Stomach (tissue), 4 donors: ENCODE results near the gene CADPS.

Source experiments
- CTCF ChIP-seq, 7 experiments: fragments of 450-650 bp in 4 of 7; fragments of 200-600 bp in 3 of 7; sonication (generic) in 3 of 7; IDR thresholded peaks; one replicate each; pipeline ENCODE4 v1.5.1; 2016 to 2019; ENCODE audit warnings: antibody characterized with exemption in 7 of 7, control low read depth in 2 of 7, mild to moderate bottlenecking in 1 of 7
- EP300 ChIP-seq: sonication (generic); formaldehyde crosslinking; IDR thresholded peaks from one replicate; pipeline ENCODE4 v1.6.1; 2017; ENCODE audit warnings: antibody characterized with exemption
- POLR2A ChIP-seq, 4 donors: fragments of 450-650 bp; IDR thresholded peaks; one replicate each; pipeline ENCODE4 v1.6.1; 2016; ENCODE audit warnings: antibody characterized with exemption in 4 of 4, control low read depth in 2 of 4, mild to moderate bottlenecking in 1 of 4, moderate library complexity in 1 of 4
- POLR2AphosphoS5 ChIP-seq, 3 donors: sonication (generic); formaldehyde crosslinking; IDR thresholded peaks; one replicate each; pipeline ENCODE4 v1.6.1; 2016; ENCODE audit warnings: antibody characterized with exemption in 3 of 3

GRCh38 chr3:62374341-62375218, 500.6 kb downstream of the CADPS start:
- TF ChIP-seq CTCF (IDR thresholded peaks at IDR 0.05) = no peak
- TF ChIP-seq POLR2A (IDR thresholded peaks at IDR 0.05) = no peak
- TF ChIP-seq POLR2AphosphoS5 (IDR thresholded peaks at IDR 0.05) = no peak
- no peak for TF ChIP-seq EP300
